Upper lobe of right lung (tissue), 1 donor: ENCODE measurements around the gene MAP3K13. TPM values are rescaled to one million over a fixed set of nuclear protein-coding genes. Genes with fewer than 3 reads are reported as not detected.
A peak's percentile ranks its signal among the peaks of the same experiment; 100 is the strongest.

ENCODE experiments used
- ATAC-seq: fragments of 200-7000 bp; cut with Tn5 transposase; one replicate; pipeline ENCODE4 v1.9.1; 2020; ENCODE audit warnings: mild to moderate bottlenecking, moderate library complexity
- DNase-seq: peaks from one replicate; pipeline ENCODE4 v3.0.0-alpha.2; 2020
- H3K27ac ChIP-seq: fragments of 200-600 bp; one replicate; pipeline ENCODE4 v1.8.0; 2022
- H3K27me3 ChIP-seq: fragments of 200-600 bp; one replicate; pipeline ENCODE4 v1.8.0; 2022; ENCODE audit warnings: mild to moderate bottlenecking
- H3K36me3 ChIP-seq: fragments of 200-600 bp; one replicate; pipeline ENCODE4 v1.8.0; 2022
- H3K4me1 ChIP-seq: fragments of 200-600 bp; one replicate; pipeline ENCODE4 v1.8.0; 2022
- H3K4me3 ChIP-seq: fragments of 200-600 bp; one replicate; pipeline ENCODE4 v1.8.0; 2022; ENCODE audit warnings: mild to moderate bottlenecking
- H3K9me3 ChIP-seq: fragments of 200-600 bp; one replicate; pipeline ENCODE4 v1.8.0; 2022
- intact Hi-C: fragments of 100-400 bp; cut with DNase I; formaldehyde crosslinking; loops from one replicate; pipeline ENCODE4 v1.11.0; 2022
- total RNA-seq: library from RNA; stranded (reverse); fragmentation: NEBNext Ultra II Directional; extraction: Animal tissue kit (Norgen Biotek cat#: 25700); gene quantifications from one replicate; pipeline ENCODE4 v1.2.1, GENCODE V29; 2021
- TF ChIP-seq, protein P1 (sequence below): fragments of 200-600 bp; IDR thresholded peaks from one replicate; pipeline ENCODE4 v1.8.0; 2022; ENCODE audit warnings: antibody characterized with exemption
- donor health status: DM: no; HTN: yes; CAD: no; lungs with severe emphysema.

Gene MAP3K13
- total RNA-seq, 1 donor from 2014 or later = 37.6 TPM

DNA sequence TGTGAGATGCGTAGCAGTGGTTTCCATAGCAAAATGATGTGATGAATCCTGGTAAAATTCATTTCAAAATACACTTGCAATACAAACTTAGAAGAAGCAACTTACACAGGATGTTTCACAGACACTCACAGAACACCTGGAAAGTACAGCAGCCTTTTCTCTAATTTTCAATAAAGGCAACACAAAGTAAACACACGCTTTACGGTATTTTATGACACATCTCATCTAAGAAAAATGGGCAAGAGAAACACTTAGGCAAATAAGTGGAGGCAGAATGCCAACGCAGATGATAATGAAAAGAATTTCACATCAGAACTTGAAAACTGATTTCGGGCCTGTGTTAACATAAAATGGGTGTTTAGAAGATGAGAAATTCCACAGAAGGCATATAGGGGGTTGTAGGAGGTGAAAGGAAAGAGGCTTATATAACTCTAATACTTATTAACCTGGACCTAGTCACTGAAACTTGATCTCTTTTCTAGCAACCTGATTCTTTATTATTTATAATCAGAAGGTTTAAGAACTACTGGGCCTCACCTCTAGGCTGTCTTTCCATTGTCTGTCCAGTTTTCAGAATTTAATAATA lies 25.6 kb upstream of the MAP3K13 start:
- Histone ChIP-seq H3K4me1 (peaks cover 5% of the 10 kb centered on the region), H3K27me3 (no peaks in the 10 kb centered on the region), H3K4me3 (no peak overlapping the region), H3K36me3 (no peaks in the 10 kb centered on the region), H3K27ac (peak overlapping the region; percentile 59), H3K9me3 (no peaks in the 10 kb centered on the region)
- ATAC-seq (no peak), DNase-seq (no peak)
- intact Hi-C loops = no loop called here
- TF ChIP-seq, protein P1, sequence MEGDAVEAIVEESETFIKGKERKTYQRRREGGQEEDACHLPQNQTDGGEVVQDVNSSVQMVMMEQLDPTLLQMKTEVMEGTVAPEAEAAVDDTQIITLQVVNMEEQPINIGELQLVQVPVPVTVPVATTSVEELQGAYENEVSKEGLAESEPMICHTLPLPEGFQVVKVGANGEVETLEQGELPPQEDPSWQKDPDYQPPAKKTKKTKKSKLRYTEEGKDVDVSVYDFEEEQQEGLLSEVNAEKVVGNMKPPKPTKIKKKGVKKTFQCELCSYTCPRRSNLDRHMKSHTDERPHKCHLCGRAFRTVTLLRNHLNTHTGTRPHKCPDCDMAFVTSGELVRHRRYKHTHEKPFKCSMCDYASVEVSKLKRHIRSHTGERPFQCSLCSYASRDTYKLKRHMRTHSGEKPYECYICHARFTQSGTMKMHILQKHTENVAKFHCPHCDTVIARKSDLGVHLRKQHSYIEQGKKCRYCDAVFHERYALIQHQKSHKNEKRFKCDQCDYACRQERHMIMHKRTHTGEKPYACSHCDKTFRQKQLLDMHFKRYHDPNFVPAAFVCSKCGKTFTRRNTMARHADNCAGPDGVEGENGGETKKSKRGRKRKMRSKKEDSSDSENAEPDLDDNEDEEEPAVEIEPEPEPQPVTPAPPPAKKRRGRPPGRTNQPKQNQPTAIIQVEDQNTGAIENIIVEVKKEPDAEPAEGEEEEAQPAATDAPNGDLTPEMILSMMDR = no peak

GRCh38 chr3:185339945-185340344 lies 23.0 kb upstream of the MAP3K13 start:
- no peak for ATAC-seq
- intact Hi-C loops = no loop called here
- no peak overlapping the region for H3K27ac ChIP-seq
- no peak overlapping the region for H3K4me3 ChIP-seq
- DNase-seq = no peak
- H3K9me3 ChIP-seq = no peaks in the 10 kb centered on the region
- no peaks in the 10 kb centered on the region for H3K36me3 ChIP-seq
- no peaks in the 10 kb centered on the region for H3K27me3 ChIP-seq
- TF ChIP-seq, protein P1 = no peak
- H3K4me1 ChIP-seq = peaks cover 9% of the 10 kb centered on the region

GRCh38 chr3:185340751-185341150 lies 22.2 kb upstream of the MAP3K13 start:
- no peak for ATAC-seq

GRCh38 chr3:185341616-185342458 lies 21.1 kb upstream of the MAP3K13 start:
- H3K36me3 ChIP-seq = no peaks in the 10 kb centered on the region
- no peaks in the 10 kb centered on the region for H3K9me3 ChIP-seq
- no peak overlapping the region for H3K4me3 ChIP-seq
- H3K27ac ChIP-seq = no peak overlapping the region
- TF ChIP-seq, protein P1 = no peak
- no peaks in the 10 kb centered on the region for H3K27me3 ChIP-seq
- intact Hi-C loops = no loop called here
- peak; percentile 30 for ATAC-seq
- no peak for DNase-seq
- peaks cover 9% of the 10 kb centered on the region for H3K4me1 ChIP-seq

More at GRCh38 chr3:185340751-185341150, 22.2 kb upstream of the MAP3K13 start:
- H3K36me3 ChIP-seq = no peaks in the 10 kb centered on the region
- intact Hi-C loops = no loop called here
- no peak overlapping the region for H3K27ac ChIP-seq
- no peak for DNase-seq
- no peaks in the 10 kb centered on the region for H3K9me3 ChIP-seq
- TF ChIP-seq, protein P1 = no peak
- H3K4me1 ChIP-seq = peaks cover 9% of the 10 kb centered on the region
- no peaks in the 10 kb centered on the region for H3K27me3 ChIP-seq
- no peak overlapping the region for H3K4me3 ChIP-seq

GRCh38 chr3:185342459-185343174 lies 20.3 kb upstream of the MAP3K13 start:
- Histone ChIP-seq H3K9me3 (no peaks in the 10 kb centered on the region), H3K4me1 (peaks cover 9% of the 10 kb centered on the region), H3K27ac (no peak overlapping the region), H3K27me3 (no peaks in the 10 kb centered on the region), H3K36me3 (no peaks in the 10 kb centered on the region), H3K4me3 (no peak overlapping the region)
- intact Hi-C loops = no loop called here
- TF ChIP-seq, protein P1 = no peak
- ATAC-seq (peak; percentile 75), DNase-seq (no peak)
